Gastrocnemius medialis (tissue), 4 donors: ENCODE results near the gene SMARCD3.

Source experiments
- POLR2A ChIP-seq, 2 donors: fragments of 450-650 bp; IDR thresholded peaks; one replicate each; pipeline ENCODE4 v1.6.1; 2017; ENCODE audit warnings: antibody characterized with exemption in 2 of 2, mild to moderate bottlenecking in 2 of 2, moderate library complexity in 2 of 2
- TF ChIP-seq, protein P1 (sequence below), 5 experiments: fragments of 450-650 bp in 3 of 5; fragments of 200-600 bp in 2 of 5; sonication (generic) in 2 of 5; IDR thresholded peaks in 4 of 5; conservative IDR thresholded peaks in 1 of 5; 1 replicate in 4 of 5; 2 replicates in 1 of 5; pipeline ENCODE4 v1.5.1; 2016 to 2019; ENCODE audit warnings: antibody characterized with exemption in 5 of 5, mild to moderate bottlenecking in 3 of 5, moderate library complexity in 3 of 5

DNA sequence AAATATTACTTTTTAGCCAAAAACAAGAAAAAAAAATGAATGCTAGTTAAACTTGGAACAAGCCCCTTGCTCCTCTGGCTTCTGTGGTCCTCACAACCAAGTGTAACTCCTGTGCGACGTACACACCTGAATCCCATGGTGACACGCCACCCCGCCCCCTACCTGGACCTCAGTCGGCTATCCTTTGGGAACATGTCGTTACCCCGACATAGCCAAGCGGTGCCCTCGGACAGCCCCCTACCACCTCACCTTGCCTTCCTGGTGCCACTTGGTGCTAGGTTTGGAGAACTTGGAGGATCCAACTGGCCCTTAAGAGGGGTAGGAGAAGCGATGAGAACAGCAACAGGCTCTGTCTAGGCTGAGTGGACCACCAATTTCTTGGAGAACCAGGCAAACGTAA is 12.0 kb upstream of the SMARCD3 start:
- TF ChIP-seq, protein P1, sequence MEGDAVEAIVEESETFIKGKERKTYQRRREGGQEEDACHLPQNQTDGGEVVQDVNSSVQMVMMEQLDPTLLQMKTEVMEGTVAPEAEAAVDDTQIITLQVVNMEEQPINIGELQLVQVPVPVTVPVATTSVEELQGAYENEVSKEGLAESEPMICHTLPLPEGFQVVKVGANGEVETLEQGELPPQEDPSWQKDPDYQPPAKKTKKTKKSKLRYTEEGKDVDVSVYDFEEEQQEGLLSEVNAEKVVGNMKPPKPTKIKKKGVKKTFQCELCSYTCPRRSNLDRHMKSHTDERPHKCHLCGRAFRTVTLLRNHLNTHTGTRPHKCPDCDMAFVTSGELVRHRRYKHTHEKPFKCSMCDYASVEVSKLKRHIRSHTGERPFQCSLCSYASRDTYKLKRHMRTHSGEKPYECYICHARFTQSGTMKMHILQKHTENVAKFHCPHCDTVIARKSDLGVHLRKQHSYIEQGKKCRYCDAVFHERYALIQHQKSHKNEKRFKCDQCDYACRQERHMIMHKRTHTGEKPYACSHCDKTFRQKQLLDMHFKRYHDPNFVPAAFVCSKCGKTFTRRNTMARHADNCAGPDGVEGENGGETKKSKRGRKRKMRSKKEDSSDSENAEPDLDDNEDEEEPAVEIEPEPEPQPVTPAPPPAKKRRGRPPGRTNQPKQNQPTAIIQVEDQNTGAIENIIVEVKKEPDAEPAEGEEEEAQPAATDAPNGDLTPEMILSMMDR (IDR thresholded peaks at IDR 0.05 in 4 of 5, conservative IDR thresholded peaks at IDR 0.05 in 1 of 5): no peak
- TF ChIP-seq POLR2A (IDR thresholded peaks at IDR 0.05): no peak
